Kasumi-1 (cell line): ENCODE measurements around the gene ZSWIM3.
"Not testable (repeated sequence)": the region's sequence is repeated elsewhere in the genome, so short reads cannot be mapped to it uniquely, and the experiment has no call there.

ENCODE experiments used
- DNase-seq, 2 experiments: peaks; one replicate each; lab custom pipeline; 2025; lab: John Stamatoyannopoulos, UW

ZSWIM3 gene

DNA sequence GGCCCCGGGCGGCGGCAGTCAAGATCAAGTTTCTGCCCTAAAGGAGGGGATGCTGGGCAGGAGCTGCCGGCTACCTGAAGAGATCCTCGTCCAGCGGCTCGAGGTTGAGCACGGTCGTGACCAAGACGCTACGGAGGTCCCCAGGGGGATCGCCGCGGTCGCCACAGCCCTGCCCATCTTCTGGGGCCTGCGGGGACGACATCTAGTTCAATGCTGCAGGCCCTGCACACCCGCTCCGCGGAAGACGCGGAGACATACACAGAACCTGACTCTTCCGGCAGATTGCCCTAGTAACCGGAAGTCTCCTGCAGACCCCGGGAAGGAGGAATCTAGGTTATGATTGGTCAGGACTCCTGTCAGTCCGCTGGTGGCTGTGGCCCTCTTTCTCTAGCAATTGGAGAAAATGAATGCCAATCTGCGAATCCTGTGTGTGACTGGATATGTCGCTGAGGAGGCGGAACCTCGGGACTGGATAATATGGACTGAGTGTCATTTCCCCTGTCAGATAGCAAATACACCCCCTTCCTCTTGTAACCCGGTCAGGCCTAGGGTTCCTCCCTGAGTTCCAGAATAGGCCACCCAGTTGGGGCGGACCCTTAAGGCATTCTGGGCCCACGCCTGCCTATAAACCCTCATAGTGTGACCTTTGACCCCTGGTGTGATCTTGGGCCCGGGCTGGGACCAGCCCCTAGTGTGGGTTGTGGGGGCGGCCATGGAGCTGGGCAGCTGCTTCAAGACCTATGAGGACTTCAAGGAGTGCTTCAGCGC is at the start of gene ZSWIM3, which contains the start of gene ACOT8:
Gene ZSWIM3 (plus strand): TSS at position 501 of the 768 bp plus-strand sequence. CDS start 212 bp downstream, at position 713.
Gene ACOT8 (minus strand): TSS at position 279 of the 768 bp plus-strand sequence. CDS start 77 bp downstream, at position 202.
- peak; percentile 99 for DNase-seq

DNA sequence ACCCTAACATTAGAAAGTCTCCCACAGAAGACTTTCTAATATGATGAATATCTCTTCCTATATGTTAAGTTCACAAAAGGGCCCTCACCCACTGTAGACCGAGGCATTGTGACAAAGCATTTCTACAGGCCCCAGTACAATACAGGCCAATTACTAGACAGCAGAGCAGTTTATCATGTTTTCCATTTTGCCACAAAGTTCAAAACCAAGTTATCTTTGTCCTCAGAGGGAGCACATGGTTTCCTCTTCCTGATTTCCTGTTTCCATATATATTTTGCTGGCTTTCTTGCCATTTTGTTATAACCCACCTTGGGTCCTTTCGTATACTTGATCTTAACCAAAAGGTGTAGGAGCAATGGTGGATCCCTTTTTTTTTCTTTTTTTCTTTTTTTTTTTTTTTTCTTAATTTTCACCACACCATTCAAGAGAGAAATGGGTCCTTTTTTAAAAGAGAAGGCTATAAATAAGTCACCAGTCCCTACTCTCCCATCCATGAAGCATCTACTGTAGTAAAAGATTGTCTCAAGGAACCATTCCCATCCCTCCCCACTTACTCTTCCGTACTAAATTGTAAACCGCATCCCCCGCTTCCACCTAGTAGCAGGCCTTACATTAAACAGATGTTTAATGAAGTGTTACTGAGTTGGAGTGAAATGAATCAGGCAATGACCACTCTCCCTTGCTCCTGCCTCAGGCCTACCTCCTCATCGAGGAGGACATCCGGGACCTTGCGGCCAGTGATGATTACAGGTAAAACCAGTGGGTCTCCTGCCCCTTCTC is 47.0 kb upstream of the ZSWIM3 start:
- DNase-seq: peak; percentile 20 to 25

DNA sequence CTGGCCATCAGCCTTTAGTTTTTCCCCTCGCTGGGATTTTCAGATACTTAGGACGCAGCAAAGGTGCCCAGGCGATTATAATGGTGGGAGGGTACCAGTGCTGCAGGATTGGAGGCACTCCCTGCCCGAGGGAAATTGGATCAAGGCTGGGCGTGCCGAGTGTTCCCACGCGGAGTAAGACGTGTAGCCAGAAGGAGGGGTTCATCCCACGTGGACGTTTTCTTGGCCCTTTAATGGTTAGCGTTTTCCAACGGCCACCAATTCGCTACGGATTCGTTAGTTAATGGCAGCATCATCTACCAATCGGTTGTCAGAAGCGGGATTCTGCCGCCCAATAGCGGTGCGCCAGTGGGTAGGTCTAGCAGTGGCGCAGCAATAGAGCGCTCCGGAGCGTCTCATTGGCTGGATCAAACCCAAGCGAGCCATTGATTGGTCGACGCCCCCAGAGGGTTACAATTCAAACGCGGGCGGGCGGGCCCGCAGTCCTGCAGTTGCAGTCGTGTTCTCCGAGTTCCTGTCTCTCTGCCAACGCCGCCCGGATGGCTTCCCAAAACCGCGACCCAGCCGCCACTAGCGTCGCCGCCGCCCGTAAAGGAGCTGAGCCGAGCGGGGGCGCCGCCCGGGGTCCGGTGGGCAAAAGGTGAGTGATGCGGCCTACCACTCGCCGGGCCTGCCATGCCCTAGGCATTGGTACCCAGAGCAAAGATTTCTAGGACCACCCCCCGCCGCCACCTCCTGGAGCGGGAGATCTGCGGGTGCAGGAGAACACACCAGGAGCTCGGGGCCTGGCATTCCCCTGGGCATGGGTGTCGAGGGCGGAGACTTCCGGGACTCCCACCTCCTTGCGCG is 45.0 kb upstream of the ZSWIM3 start, which contains the start of gene UBE2C:
Gene UBE2C (plus strand): TSS at position 488 of the 849 bp plus-strand sequence. CDS start 52 bp downstream, at position 540.
- DNase-seq: peak; percentile 87 to 88

DNA sequence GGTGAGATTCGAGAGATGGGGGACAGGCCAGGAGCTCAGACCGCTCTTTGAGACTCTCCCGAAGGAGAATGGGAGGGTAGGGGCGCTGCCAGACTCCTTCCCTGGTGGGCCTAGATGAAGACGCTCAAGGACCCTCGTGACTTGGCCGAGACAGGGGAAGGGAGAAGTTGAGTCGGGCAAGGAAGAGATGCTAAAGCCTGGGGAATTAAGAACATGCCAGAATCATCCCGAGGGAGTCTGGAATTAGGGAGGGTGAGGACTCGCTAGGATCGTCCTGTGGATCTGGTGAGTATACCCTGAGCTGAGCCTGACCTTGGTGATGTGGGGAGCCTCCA is 44.4 kb upstream of the ZSWIM3 start:
- DNase-seq: no peak

DNA sequence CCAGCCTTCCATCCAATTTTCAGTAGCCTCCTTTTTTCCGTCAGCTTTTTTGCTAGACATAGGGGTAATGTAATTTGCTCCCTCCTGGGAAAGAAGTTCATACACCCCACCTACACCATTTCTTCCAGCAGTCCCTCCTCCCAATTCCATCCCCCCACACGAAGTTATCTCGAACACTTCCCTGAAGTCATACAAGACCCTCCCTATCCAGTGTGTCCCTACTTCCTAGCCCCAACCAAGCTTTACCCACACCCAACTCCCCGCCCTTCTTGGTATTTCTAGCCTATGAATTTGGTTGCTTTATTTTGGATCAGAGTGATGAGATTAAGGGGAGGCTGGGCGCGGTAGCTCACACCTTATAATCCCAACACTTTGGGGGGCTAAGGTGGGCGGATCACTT is 43.9 kb upstream of the ZSWIM3 start:
- no peak for DNase-seq

DNA sequence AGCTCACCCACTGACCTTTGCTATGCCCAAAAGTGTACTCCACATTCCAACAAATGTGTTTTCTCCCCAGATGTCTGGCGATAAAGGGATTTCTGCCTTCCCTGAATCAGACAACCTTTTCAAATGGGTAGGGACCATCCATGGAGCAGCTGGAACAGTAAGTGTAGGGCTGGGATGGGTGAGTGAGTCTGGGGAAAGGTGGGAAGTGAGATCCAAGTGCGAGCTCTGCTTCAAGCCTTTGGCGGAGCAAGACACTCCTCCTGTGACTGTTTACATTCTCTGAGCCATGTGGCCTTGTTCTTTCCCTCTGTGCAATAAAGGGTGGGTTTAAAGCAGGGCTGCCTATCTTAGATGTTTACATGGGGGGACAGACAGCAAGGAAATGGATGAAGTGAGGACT is 43.1 kb upstream of the ZSWIM3 start:
- no peak for DNase-seq

DNA sequence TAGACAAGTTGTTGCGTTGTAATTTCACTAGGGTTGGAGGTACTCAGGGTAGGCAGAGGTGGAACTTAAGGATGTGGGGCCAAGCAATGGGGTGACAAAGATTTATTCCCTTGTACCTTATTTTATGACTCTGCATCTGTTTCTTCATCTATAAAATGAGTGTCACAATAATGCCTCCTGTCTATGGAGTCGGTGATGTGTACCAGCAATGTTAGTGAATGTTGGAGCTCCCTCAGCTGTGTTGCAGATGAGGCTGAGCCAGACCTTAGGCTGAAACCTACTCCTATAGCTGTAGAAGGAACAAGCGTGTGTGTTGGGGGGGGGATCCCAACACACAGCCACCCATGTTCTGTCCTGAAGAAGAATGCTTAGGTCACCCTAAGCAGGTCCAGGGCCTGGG is 40.5 kb upstream of the ZSWIM3 start:
- DNase-seq: no peak

DNA sequence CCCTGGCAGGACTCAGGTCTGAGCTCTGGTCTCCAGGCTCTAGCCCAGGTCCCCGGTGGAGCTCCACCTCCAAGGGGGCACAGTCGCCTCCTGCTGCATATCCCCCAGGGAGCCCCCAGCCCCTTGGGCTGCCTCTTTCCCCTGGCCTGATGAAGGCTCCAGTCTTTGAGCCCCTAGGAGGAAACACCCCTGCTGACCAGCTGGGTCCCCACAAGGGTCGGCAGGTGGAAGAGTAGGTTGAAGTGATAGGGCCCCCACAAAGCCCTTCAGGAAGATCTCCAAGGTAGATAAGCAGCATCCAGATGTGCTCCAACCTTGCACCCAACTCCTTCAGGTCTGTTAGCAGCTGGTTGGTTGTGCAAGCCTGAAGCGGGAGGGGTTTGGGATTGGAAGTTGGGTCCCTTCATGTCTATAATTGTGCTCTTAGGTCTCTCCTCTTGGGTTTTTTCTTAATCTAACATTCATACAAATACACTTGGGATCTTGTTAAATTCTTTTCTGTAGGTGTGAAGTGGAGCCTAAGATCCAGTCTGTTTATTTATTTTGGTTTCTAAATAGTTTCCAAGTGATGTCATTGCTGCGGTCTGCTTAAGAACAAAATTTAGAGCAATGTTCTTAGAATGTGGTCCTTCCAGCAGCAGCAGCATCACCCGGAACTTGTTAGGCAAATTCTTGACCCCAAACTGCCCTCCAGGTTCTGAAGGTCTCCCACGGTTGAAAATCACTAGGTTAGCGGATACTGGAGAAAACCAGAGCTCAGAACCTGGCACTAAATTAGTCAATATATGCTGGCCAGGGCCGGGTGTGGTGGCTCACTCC is 39.8 kb upstream of the ZSWIM3 start:
- no peak for DNase-seq

DNA sequence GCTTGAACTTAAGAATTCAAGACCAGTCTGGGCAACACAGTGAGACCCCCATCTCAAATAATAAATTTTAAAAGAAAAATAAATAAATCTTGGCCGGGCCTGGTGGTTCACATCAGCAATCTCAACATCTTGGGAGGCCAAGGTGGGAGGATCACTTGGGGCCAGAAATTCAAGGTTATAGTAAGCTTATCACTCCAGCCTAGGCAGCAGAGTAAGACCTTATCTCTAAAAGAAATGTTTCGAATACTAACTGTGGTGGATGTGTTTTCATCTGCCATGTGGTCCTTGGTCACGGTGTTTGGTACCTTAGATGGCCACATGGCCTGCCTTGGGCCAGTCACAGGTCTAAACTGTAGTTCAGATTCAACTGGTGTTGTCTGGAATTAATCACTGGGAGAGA is 39.2 kb upstream of the ZSWIM3 start:
- DNase-seq: no peak

DNA sequence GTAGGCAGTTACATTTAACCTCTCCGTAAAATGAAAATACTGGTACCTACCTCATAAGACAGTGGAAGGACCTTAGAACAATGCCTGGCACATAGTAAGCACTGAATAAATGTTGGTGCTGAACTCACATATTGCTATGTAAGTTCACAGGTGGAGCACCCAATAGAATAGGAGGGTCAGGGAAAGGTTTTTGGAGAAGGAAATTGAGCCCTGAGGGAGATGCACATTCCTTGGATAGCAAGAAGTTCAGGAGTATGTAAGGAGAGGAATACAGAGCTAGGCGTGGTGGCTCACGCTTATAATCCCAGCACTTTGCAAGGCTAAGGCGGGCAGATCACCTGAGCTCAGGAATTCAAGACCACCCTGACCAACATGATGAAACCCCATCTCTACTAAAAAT is 37.9 kb upstream of the ZSWIM3 start:
- no peak for DNase-seq

DNA sequence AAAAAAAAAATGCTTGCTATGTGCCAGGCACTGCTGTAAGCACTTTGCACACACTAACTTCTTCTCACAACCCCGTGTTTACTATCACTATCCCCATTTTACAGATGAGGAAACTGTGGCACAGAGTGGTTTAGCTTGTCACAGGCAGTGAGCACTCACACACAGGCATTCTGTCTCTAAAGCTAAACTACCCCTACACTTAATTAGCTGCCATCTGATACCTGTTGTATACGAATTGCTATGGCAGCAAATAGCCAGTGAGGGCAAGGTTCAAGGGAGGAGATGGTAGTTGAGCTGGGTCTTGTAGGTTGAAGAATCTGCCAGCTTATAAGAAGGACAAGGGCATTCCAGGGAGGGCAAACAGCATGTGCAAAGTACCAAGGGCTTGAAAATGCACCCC is 35.5 kb upstream of the ZSWIM3 start:
- no peak for DNase-seq

DNA sequence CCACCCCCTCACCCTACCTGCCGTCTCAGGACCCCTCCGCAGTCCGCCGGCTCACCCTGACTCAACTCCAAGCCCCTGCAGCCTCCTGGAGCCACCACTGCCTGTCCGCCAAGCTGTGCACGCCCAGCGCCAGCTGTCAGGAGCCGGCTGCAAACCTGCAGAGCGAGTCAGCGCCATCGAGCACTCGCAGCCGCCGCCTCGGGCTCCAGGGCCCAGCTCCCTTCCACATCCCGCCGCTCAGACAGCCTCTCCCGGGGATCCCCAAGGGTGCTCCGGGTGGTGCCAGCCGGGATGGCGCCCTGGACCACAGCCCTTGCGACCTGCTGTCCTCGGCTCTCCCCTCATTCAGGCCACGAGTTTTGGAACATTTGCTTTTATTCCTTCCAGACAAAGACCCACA is 34.6 kb upstream of the ZSWIM3 start:
- DNase-seq: no peak

DNA sequence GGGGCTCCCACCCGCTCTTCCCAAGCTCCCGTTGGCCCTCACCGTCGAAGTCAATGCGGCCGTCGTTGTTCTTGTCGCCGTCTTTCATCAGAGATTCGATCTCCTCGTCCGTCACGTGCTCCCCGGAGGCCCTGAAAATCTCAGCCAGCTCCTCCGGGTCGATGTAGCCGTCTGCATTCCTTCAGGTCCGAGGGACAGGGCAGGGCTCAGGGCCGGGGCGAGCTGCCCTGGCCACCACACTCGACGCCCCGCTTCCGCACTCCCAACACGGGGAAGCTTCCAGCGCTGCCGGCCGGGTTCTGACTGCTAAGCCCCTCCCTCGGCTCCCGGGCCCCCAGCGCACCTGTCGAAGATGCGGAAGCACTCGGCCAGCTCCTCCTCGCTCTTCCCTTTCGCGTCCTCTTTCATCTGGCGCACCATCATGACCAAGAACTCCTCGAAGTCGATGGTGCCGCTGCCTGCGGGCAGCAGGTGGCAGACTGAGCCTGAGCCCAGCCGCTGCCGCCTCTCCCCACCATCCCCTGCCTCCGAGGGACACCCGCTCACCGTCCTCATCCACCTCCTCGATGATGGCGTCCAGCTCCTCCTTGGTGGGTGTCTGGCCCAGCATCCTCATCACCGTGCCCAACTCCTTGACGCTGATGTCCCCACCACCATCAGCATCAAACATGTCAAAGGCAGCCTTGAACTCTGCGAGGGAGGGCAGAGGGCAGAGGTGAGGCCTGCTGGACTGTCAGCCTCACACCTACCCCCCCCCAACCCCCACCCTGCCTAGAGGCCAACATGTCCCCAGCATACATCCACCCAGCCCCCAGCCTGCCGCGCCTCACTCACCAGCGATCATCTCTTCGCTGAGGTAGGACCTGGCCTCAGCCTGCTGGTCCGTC is 33.2 kb upstream of the ZSWIM3 start:
- peak in 1 of 2 experiments; percentile 16 for DNase-seq

DNA sequence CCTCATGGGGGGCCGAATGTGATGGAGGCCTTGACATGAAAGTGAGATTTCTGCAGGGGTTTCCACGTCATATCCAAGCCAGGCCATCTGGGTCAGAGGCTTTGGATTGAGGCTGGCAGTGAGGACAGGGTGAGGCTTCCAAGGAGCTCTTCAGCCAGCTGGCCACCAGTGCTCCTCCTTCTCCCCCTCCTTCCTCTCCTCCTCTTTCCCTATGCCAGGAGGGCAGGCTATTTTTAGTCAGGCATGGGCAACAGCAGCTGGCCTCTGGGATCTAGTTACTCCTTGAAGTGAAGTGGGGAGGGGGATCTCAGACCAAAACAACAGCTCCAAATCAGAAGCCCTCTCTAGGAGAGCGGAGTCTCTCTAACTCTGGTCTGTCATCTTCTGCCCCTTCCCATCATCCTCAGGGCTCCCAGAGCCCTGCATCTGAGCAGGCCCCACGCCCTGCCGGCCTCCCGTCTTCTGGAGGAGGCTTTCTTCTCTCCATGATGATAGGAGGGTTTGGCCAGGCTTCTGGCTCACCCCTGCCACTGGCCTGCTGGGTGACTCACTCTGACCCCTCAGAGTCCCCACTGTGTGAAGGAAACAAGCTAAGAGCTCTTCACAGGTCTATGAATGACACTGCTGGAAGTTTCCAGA is 30.9 kb upstream of the ZSWIM3 start:
- DNase-seq: no peak

DNA sequence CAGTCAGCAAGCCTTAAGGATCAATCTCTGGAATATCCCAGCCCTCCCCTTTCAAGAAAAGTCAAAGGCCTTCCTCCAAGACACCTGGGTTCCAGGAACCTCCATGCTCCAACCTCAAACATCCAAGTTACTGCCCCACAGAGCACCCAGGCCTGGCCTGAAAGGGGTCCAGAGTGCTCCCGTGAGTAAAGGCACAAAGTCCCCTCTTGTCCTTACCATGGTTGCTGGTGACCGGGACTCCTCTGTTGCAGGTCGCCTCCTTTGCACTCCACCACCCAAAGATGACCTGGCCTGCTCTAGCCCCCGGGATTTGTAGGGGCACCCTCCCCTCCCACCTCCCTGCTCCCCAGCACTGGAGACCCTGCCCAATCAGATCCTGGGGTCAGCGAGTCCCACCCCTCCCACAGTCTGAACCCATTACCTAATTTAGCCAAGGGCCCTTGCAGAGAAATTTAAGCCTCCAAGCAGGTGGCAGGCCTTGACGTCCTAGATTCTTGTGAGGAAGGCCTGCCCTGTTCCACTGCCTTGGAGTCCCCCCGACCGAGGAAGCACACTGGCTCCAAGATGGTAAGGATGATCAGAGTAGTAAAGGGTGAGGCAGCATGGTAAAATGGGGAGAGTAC is 30.3 kb upstream of the ZSWIM3 start, which contains the start of gene TNNC2:
Gene TNNC2 (minus strand): TSS at position 283 of the 623 bp plus-strand sequence. CDS start 64 bp downstream, at position 219.
- no peak for DNase-seq

DNA sequence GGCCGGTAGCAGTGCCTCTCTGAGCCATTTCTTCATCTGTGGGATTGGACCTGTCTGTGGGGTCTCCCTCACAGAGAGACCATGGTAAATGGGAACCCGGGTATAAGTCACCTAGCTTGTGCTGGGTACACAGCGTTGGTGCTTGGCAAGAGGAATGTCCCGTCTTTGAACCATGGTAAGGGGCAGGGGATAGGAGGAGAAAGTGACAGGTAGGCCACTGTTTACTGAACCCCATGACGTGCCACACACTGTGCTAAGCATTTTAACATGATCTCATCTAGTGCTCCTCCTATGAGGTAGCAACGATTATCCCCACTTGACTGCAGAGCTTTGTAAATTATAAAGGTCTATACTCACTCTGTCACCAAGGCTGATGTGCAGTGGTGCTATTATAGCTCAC is 29.7 kb upstream of the ZSWIM3 start:
- no peak for DNase-seq

DNA sequence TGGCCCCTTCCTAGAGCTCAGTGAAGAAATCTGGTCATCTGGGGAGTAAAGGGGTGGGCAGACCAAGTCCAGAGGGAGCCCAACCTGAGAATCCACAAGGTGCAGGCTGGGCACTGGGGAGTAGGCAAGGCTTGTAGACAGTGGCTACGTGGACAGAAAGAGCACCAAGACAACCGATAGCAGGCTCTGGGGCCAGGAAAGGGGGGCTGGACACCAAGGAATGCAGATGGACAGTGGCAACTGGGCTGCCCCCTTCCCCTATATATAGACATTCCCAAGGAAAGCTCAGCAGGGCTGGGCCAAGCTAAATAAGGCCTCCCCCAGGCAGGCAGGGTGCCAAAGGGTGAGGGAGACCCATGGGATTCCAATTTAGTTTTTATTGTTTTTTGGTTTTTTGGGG is 28.8 kb upstream of the ZSWIM3 start:
- no peak for DNase-seq

DNA sequence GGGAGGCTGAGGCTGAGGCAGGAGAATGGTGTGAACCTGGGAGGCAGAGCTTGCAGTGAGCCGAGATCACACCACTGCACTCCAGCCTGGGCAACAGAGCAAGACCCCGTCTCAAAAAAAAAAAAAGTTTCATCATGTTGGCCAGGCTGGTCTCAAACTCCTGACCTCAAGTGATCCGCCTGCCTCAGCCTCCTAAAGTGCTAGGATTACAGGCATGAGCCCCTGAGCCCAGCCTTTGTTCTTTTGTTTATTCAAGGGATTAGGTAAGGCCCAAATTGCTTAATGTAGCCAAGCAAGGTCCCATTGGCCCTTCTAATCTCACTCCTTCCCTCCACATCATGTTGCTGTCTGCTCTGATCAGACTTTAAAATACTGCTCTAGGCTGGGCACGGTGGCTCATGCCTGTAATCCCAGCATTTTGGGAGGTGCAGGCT is 27.7 kb upstream of the ZSWIM3 start:
- DNase-seq: not testable (repeated sequence)

DNA sequence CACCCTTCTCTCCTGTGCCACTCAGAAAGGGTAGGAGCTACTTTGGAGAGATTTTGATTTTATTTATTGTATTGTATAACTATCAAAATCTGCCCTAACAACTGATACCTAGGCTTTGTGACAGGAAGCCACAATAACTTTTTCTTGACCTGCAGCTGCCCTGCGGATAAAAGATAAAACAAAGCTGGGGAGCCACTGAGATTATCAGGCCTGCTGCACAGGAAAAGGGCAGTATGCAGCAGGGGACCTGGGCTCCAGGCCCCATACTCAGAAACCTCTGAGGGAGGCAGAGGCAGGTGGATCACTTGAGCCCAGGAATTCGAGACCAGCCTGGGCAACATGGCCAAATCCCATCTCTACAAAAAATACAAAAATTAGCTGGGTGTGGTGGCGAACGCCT is 24.8 kb upstream of the ZSWIM3 start:
- DNase-seq: no peak
